ENCODE data around the gene LDB2. TPM values are rescaled to one million over a fixed set of nuclear protein-coding genes. Genes with fewer than 3 reads are reported as not detected.

Gene LDB2
- polyA plus RNA-seq, 3 donors: not detected

DNA sequence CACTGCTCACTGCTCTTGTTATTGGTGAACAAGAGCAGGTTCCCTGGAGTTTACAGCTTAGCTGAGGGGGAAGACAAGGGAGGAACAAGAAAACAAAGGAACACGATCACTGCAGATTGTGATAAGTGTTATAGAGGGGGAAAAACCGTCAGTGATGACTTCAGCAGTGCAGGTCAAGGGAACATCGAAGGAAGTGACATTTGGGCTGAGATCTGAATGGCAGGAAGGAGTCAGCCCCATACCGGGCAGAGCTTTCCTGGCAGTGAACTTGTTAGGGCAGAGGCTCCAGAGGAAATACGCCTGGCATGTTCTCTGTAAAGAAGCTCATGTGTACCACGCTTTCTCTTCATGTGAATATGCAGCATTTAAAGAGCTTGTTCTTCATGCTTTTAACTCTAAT is 78.1 kb downstream of the LDB2 start:
- no peak overlapping the region for H3K27ac ChIP-seq (ENCODE audit: low read depth in 1 of 2, low read length in 2 of 2)
- intact Hi-C loops (cut with micrococcal nuclease): no loop called here
- no peak for DNase-seq

DNA sequence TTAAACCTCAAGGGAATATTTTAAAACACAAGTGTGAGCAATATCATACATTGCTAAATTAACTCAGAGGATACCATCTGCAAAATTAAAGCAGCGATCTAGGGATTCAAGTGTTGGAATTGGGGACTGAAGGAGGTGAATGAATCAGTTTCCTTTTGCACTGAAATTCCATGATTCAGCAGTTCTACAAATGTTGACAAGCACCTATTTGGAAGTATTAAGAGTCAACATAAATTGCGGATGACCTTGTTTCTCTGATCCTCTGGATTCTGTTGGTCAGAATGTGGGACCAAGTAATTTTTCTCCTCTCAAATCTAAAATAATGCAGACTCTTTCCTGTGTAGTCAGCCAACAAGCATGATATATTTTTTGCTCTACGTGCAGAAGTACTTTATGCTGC is 78.8 kb downstream of the LDB2 start:
- no peaks in the 10 kb centered on the region for H3K9me3 ChIP-seq (replicated peaks in 1 of 2; ENCODE audit: control insufficient read depth in 1 of 2, insufficient read depth in 1 of 2, low read length in 2 of 2)
- no peak overlapping the region for H3K4me3 ChIP-seq (replicated peaks in 1 of 3; ENCODE audit: low read depth in 2 of 3, low read length in 3 of 3)
- no peak overlapping the region for H3K4me3 Mint-ChIP-seq
- intact Hi-C loops (cut with micrococcal nuclease): no loop called here
- H3K79me2 ChIP-seq (ENCODE audit: insufficient read depth, low read length): no peaks in the 10 kb centered on the region
- no peak overlapping the region for H3K27ac ChIP-seq (ENCODE audit: low read depth in 1 of 2, low read length in 2 of 2)
- no peaks in the 10 kb centered on the region for H3K36me3 ChIP-seq (replicated peaks in 1 of 2; ENCODE audit: control insufficient read depth in 1 of 2, insufficient read depth in 2 of 2, low read length in 2 of 2)
- H4K20me1 ChIP-seq (ENCODE audit: insufficient read depth, low read length): no peaks in the 10 kb centered on the region
- no peak for DNase-seq
- no peak overlapping the region for H3K4me2 ChIP-seq (replicated peaks; ENCODE audit: extremely low read depth, low read length, poor library complexity, severe bottlenecking)
- H3K9ac ChIP-seq (ENCODE audit: insufficient read depth, low read length, poor library complexity, severe bottlenecking): no peak overlapping the region
- no peak overlapping the region for H2AFZ ChIP-seq (ENCODE audit: insufficient read depth, low read depth, low read length, poor library complexity, severe bottlenecking)
- no CpG with 5 or more reads among the region's 3 CpGs for WGBS (ENCODE audit: insufficient coverage)
- H3K36me3 Mint-ChIP-seq: no peaks in the 10 kb centered on the region
- no peak overlapping the region for H3K27ac Mint-ChIP-seq
- no peaks in the 10 kb centered on the region for H3K4me1 ChIP-seq (ENCODE audit: control insufficient read depth in 1 of 2, insufficient read depth in 2 of 2, low read length in 2 of 2)
- H3K27me3 Mint-ChIP-seq (ENCODE audit: low read depth in 3 of 3): peaks cover 0 to under 1% (median 0%) of the 10 kb centered on the region in 3 donors
- peaks cover 0 to 3% (median 0%) of the 10 kb centered on the region in 7 donors for H3K9me3 Mint-ChIP-seq
- H3K4me1 Mint-ChIP-seq: no peaks in the 10 kb centered on the region
- TF ChIP-seq, protein P1, sequence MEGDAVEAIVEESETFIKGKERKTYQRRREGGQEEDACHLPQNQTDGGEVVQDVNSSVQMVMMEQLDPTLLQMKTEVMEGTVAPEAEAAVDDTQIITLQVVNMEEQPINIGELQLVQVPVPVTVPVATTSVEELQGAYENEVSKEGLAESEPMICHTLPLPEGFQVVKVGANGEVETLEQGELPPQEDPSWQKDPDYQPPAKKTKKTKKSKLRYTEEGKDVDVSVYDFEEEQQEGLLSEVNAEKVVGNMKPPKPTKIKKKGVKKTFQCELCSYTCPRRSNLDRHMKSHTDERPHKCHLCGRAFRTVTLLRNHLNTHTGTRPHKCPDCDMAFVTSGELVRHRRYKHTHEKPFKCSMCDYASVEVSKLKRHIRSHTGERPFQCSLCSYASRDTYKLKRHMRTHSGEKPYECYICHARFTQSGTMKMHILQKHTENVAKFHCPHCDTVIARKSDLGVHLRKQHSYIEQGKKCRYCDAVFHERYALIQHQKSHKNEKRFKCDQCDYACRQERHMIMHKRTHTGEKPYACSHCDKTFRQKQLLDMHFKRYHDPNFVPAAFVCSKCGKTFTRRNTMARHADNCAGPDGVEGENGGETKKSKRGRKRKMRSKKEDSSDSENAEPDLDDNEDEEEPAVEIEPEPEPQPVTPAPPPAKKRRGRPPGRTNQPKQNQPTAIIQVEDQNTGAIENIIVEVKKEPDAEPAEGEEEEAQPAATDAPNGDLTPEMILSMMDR (IDR thresholded peaks at IDR 0.05): no peak
- H3K27me3 ChIP-seq (ENCODE audit: control insufficient read depth in 2 of 2, insufficient read depth in 2 of 2, low read length in 2 of 2): no peaks in the 10 kb centered on the region

More for the DNA sequence above, 78.1 kb downstream of the LDB2 start:
- Histone ChIP-seq H2AFZ (ENCODE audit: insufficient read depth, low read depth, low read length, poor library complexity, severe bottlenecking) (no peak overlapping the region), H3K9me3 (replicated peaks in 1 of 2; ENCODE audit: control insufficient read depth in 1 of 2, insufficient read depth in 1 of 2, low read length in 2 of 2) (no peaks in the 10 kb centered on the region), H3K4me2 (replicated peaks; ENCODE audit: extremely low read depth, low read length, poor library complexity, severe bottlenecking) (no peak overlapping the region), H3K27me3 (ENCODE audit: control insufficient read depth in 2 of 2, insufficient read depth in 2 of 2, low read length in 2 of 2) (no peaks in the 10 kb centered on the region), H3K9ac (ENCODE audit: insufficient read depth, low read length, poor library complexity, severe bottlenecking) (no peak overlapping the region), H3K4me3 (replicated peaks in 1 of 3; ENCODE audit: low read depth in 2 of 3, low read length in 3 of 3) (no peak overlapping the region), H3K36me3 (replicated peaks in 1 of 2; ENCODE audit: control insufficient read depth in 1 of 2, insufficient read depth in 2 of 2, low read length in 2 of 2) (no peaks in the 10 kb centered on the region), H3K79me2 (ENCODE audit: insufficient read depth, low read length) (no peaks in the 10 kb centered on the region), H4K20me1 (ENCODE audit: insufficient read depth, low read length) (no peaks in the 10 kb centered on the region), H3K4me1 (ENCODE audit: control insufficient read depth in 1 of 2, insufficient read depth in 2 of 2, low read length in 2 of 2) (no peaks in the 10 kb centered on the region)
- Mint-ChIP-seq H3K27ac (no peak overlapping the region), H3K36me3 (no peaks in the 10 kb centered on the region), H3K4me1 (no peaks in the 10 kb centered on the region), H3K4me3 (no peak overlapping the region), H3K27me3 (ENCODE audit: low read depth in 3 of 3) (peaks cover 0 to 2% (median 0%) of the 10 kb centered on the region in 3 donors), H3K9me3 (peaks cover 0 to 3% (median 0%) of the 10 kb centered on the region in 7 donors)
- WGBS (ENCODE audit: insufficient coverage): 38% methylated on average over 4 of the region's 6 CpGs
- TF ChIP-seq, protein P1 (IDR thresholded peaks at IDR 0.05): no peak

All from CD14-positive monocyte (primary cell).